HepG2 (cell line): Measurements from ENCODE around the gene FSCN2. TPM values are rescaled to one million over a fixed set of nuclear protein-coding genes. Genes with fewer than 3 reads are reported as not detected.

ENCODE experiments used
- ATAC-seq: fragments of 200-7000 bp; cut with Tn5 transposase; 3 replicates; pipeline ENCODE4 v1.9.1; 2020; ENCODE audit warnings: mild to moderate bottlenecking, moderate library complexity
- BruUV-seq: library from RNA; stranded (reverse); fragments of 400-500 nt; replicated peaks from 2 replicates; lab custom pipeline; 2021; lab: Mats Ljungman, UMichigan
- CTCF ChIA-PET: fragments of 300-600 bp; formaldehyde crosslinking; extraction: SDS; loops from one replicate; lab custom pipeline; 2021; ENCODE audit warnings: low total read pairs, inconsistent platforms, low intra/inter-chr PET ratio; lab: Yijun Ruan, JAX
- POLR2A ChIA-PET: fragments of 350-600 bp; sonication (Branson Sonifier 250); formaldehyde crosslinking; loops from one replicate; lab custom pipeline; 2020; ENCODE audit warnings: antibody characterized with exemption, inconsistent platforms; lab: Yijun Ruan, JAX
- DNase-seq: peaks from one replicate; pipeline ENCODE4 v3.0.0-alpha.2; 2015; ENCODE audit warnings: low spot score
- FAIRE-seq: peaks from 3 replicates; lab custom pipeline; 2011; peaks lifted over from hg19 to GRCh38; lab: Jason Lieb, UNC
- H2AFZ ChIP-seq: one replicate; pipeline ENCODE4 v1.6.1; 2011; ENCODE audit warnings: low read length, inconsistent platforms
- H3K27ac ChIP-seq: fragments of 300-600 bp; 3 replicates; pipeline ENCODE4 v1.8.0; 2011; ENCODE audit warnings: mixed run types, mild to moderate bottlenecking, mixed read lengths, low read length, inconsistent platforms; ENCODE audit not compliant: insufficient read depth; ENCODE audit errors: extremely low read length
- H3K27me3 ChIP-seq, 2 experiments: fragments of 200-600 bp in 1 of 2; 2 replicates in 1 of 2; 3 replicates in 1 of 2; pipeline versions ENCODE4 v1.6.0 to v1.8.0; 2011; ENCODE audit warnings: low read length in 2 of 2, mild to moderate bottlenecking in 2 of 2, moderate library complexity in 2 of 2, inconsistent platforms in 1 of 2; ENCODE audit not compliant: insufficient read depth in 2 of 2, control insufficient read depth in 1 of 2
- H3K36me3 ChIP-seq, 2 experiments: fragments of 200-600 bp in 1 of 2; replicated peaks in 1 of 2; 2 replicates in 1 of 2; 3 replicates in 1 of 2; pipeline versions ENCODE4 v1.5.1 to v1.8.0; 2011; ENCODE audit warnings: low read length in 2 of 2, inconsistent platforms in 1 of 2; ENCODE audit not compliant: insufficient read depth in 2 of 2, control insufficient read depth in 1 of 2
- H3K4me1 ChIP-seq: 2 replicates; pipeline ENCODE4 v1.5.1; 2012; ENCODE audit warnings: low read length, inconsistent platforms; ENCODE audit not compliant: insufficient read depth
- H3K4me2 ChIP-seq: 2 replicates; pipeline ENCODE4 v1.6.0; 2011; ENCODE audit warnings: low read depth, low read length, inconsistent platforms
- H3K4me3 ChIP-seq, 3 experiments: fragments of 200-600 bp in 1 of 3; sonication (generic), shearing (Covaris generic) in 1 of 3; replicated peaks in 1 of 3; 2 replicates each; pipeline ENCODE4 v1.5.1; 2011 to 2016; ENCODE audit warnings: low read length in 3 of 3, inconsistent platforms in 2 of 3, low read depth in 2 of 3, mild to moderate bottlenecking in 2 of 3, control low read depth in 1 of 3, mixed read lengths in 1 of 3; ENCODE audit not compliant: insufficient read depth in 1 of 3
- H3K79me2 ChIP-seq: one replicate; pipeline ENCODE4 v1.6.1; 2011; ENCODE audit warnings: low read length, inconsistent platforms; ENCODE audit not compliant: insufficient read depth
- H3K9ac ChIP-seq: 2 replicates; pipeline ENCODE4 v1.6.0; 2011; ENCODE audit warnings: mild to moderate bottlenecking, low read depth, low read length, inconsistent platforms; ENCODE audit not compliant: insufficient read depth
- H3K9me3 ChIP-seq: 2 replicates; pipeline ENCODE4 v1.5.1; 2012; ENCODE audit warnings: mild to moderate bottlenecking, low read length
- H4K20me1 ChIP-seq: 2 replicates; pipeline ENCODE4 v1.6.0; 2011; ENCODE audit warnings: inconsistent platforms, mild to moderate bottlenecking, low read length, moderate library complexity; ENCODE audit not compliant: insufficient read depth
- ATF7 ChIP-seq, 2 experiments: fragments of 450-650 bp in 1 of 2; sonication (generic) in 1 of 2; formaldehyde crosslinking in 1 of 2; IDR thresholded peaks; 2 replicates each; pipeline versions ENCODE4 v1.4.0 to v1.6.1; 2016 to 2020; ENCODE audit warnings: antibody characterized with exemption in 1 of 2, mild to moderate bottlenecking in 1 of 2, missing genetic modification reagents in 1 of 2
- CREM ChIP-seq, 2 experiments: sonication (generic) in 1 of 2; formaldehyde crosslinking in 1 of 2; IDR thresholded peaks; 2 replicates each; pipeline versions ENCODE4 v1.4.0 to v1.6.1; 2016 to 2020; ENCODE audit warnings: antibody characterized with exemption in 1 of 2, mild to moderate bottlenecking in 1 of 2, missing genetic modification reagents in 1 of 2
- EEA1 ChIP-seq: sonication (generic); formaldehyde crosslinking; IDR thresholded peaks from 2 replicates; pipeline ENCODE4 v1.5.1; 2020; ENCODE audit warnings: mild to moderate bottlenecking, missing genetic modification reagents, borderline replicate concordance
- FIP1L1 ChIP-seq: fragments of 200-400 bp; formaldehyde crosslinking; IDR thresholded peaks from 2 replicates; pipeline ENCODE4 v1.6.1; 2018; ENCODE audit warnings: low read depth, mild to moderate bottlenecking, low read length, moderate library complexity, borderline replicate concordance; ENCODE audit not compliant: insufficient read depth
- FOSL1 ChIP-seq: sonication (generic); formaldehyde crosslinking; IDR thresholded peaks from 2 replicates; pipeline ENCODE4 v1.9.0; 2021; ENCODE audit warnings: missing genetic modification reagents, borderline replicate concordance
- FOXA1 ChIP-seq, 2 experiments: fragments of 450-650 bp in 1 of 2; sonication (generic) in 1 of 2; formaldehyde crosslinking in 1 of 2; IDR thresholded peaks; 2 replicates each; pipeline versions ENCODE4 v1.4.0 to v1.6.1; 2016 to 2020; ENCODE audit warnings: missing genetic modification reagents in 1 of 2
- SIX4 ChIP-seq: sonication (generic); formaldehyde crosslinking; IDR thresholded peaks from 2 replicates; pipeline ENCODE4 v1.4.0; 2020; ENCODE audit warnings: missing genetic modification reagents
- ZNF136 ChIP-seq: sonication (generic); formaldehyde crosslinking; IDR thresholded peaks from 2 replicates; pipeline ENCODE4 v1.8.1; 2022; ENCODE audit warnings: low read depth, mild to moderate bottlenecking, moderate library complexity, missing genetic modification reagents
- ZNF230 ChIP-seq: sonication (generic); formaldehyde crosslinking; IDR thresholded peaks from 2 replicates; pipeline ENCODE4 v1.4.0; 2020; ENCODE audit warnings: mild to moderate bottlenecking, missing genetic modification reagents
- ZNF607 ChIP-seq: sonication (generic); formaldehyde crosslinking; IDR thresholded peaks from 2 replicates; pipeline ENCODE4 v1.5.1; 2020; ENCODE audit warnings: missing genetic modification reagents, mild to moderate bottlenecking, borderline replicate concordance
- ZNF652 ChIP-seq: IDR thresholded peaks from 2 replicates; pipeline ENCODE4 v1.6.1; 2016; ENCODE audit warnings: low read depth, borderline replicate concordance
- ZNF724P ChIP-seq: sonication (generic); formaldehyde crosslinking; IDR thresholded peaks from 2 replicates; pipeline ENCODE4 v1.8.0; 2022; ENCODE audit warnings: missing genetic modification reagents, borderline replicate concordance
- ZNF747 ChIP-seq: sonication (generic); formaldehyde crosslinking; IDR thresholded peaks from 2 replicates; pipeline ENCODE4 v1.8.1; 2023; ENCODE audit warnings: missing genetic modification reagents, mild to moderate bottlenecking, borderline replicate concordance
- ZNF768 ChIP-seq: sonication (generic); formaldehyde crosslinking; IDR thresholded peaks from 2 replicates; pipeline ENCODE4 v1.4.0; 2020; ENCODE audit warnings: missing genetic modification reagents
- ZNF775 ChIP-seq: sonication (generic); formaldehyde crosslinking; IDR thresholded peaks from 2 replicates; pipeline ENCODE4 v1.4.0; 2020; ENCODE audit warnings: missing genetic modification reagents, mild to moderate bottlenecking, moderate library complexity, borderline replicate concordance
- ZNF891 ChIP-seq: sonication (generic); formaldehyde crosslinking; IDR thresholded peaks from 2 replicates; pipeline ENCODE4 v1.5.0; 2020; ENCODE audit warnings: mild to moderate bottlenecking, missing genetic modification reagents
- WGBS: methylation state at CpG from one replicate; pipeline ENCODE4 v1.1.6; 2017; ENCODE audit warnings: low lambda C conversion rate; 5-methylcytosine and 5-hydroxymethylcytosine counted together
- in situ Hi-C: cut with HindIII; loops from 2 replicates; pipeline ENCODE4 v1.10.0; 2017; ENCODE audit warnings: low pct_unique_long_range_greater_than_20kb; ENCODE audit not compliant: extremely low pct_ligation_motif_present
- intact Hi-C: fragments of 100-400 bp; cut with micrococcal nuclease; formaldehyde crosslinking; loops from one replicate; pipeline ENCODE4 v1.10.0; 2022; ENCODE audit not compliant: unreplicated experiment
- polyA plus RNA-seq, 8 experiments: library from polyadenylated mRNA; depleted of rRNA in 3 of 8; stranded (reverse) in 7 of 8; unstranded in 1 of 8; fragments of >200 nt; fragmentation: Illumina TruSeq in 4 of 8; extraction: Trizol in 4 of 8; gene quantifications; 2 replicates each; pipeline versions ENCODE4 v1.2.1 to v1.2.3, GENCODE V29; 2011 to 2016; ENCODE audit warnings: low read depth in 4 of 8, missing spikeins in 1 of 8, mixed read lengths in 1 of 8; ENCODE audit not compliant: insufficient read depth in 1 of 8
- total RNA-seq, 5 experiments: library from RNA; depleted of rRNA; stranded (reverse); fragments of >200 nt; fragmentation: Illumina TruSeq; extraction: Trizol; gene quantifications; 2 replicates each; pipeline ENCODE4 v1.2.3, GENCODE V29; 2016; ENCODE audit warnings: low read depth in 1 of 5
- TF ChIP-seq, protein P1 (sequence below): sonication (generic); formaldehyde crosslinking; IDR thresholded peaks from 2 replicates; pipeline ENCODE4 v1.4.0; 2020; ENCODE audit warnings: missing genetic modification reagents
- TF ChIP-seq, protein P2 (sequence below): IDR thresholded peaks from 2 replicates; pipeline ENCODE4 v1.6.1; 2016; ENCODE audit warnings: missing genetic modification reagents, missing compliant biosample characterization
- TF ChIP-seq, protein P3 (sequence below): sonication (generic); formaldehyde crosslinking; IDR thresholded peaks from 2 replicates; pipeline ENCODE4 v1.4.0; 2020; ENCODE audit warnings: missing genetic modification reagents, borderline replicate concordance

FSCN2 gene
- total and polyA plus RNA-seq, 2 of the 13 experiments (the other 11 are each of a cell fraction or from before 2014, with no cell fraction given) = 0.09 TPM; not detected in 1

DNA sequence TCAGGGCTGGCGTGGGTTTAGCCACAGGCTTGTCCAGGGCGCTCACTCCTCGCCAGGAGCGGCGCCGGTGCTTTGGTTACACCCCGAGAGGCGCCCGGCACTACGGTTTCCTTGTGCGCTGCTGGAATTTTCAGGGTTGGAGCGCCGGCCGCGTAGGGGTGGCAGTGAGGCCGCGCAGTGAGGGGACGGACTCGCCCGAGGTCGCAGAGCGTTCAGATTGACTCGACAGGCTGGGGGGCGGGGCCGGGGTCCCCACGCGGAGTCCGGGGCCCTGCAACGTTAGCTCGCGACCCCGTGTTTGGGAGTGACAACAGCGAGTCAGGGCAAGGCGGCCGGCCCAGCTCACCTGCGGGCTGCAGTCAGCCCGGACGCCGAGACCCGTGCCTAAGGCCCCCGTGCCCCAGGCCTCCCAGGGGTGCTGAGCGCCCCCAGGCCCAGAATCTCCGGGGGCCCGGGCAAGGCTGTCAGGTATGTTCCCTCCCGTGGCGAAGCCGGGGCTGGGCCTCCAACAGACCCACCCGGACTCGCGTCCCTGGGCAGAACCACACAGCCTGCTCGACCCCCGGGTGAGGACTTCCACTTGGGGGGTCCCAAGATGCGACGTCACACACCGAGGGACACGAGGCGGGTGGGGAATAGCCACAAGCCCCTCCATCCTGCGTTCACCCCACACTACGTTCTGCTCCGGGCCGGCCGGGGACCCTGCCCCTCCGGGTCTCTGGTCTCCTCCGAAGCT is 14.3 kb upstream of the FSCN2 start:
- intact Hi-C loops = loop anchor here (10.0 kb wide), 1 partner anchor 119 kb away; the partner anchor contains the start of gene BAHCC1
- FAIRE-seq = no peak
- TF ChIP-seq ZNF747 (CRISPR knock-in tag) = peak; percentile 74
- TF ChIP-seq EEA1 (CRISPR knock-in tag) = peak; percentile 65; the same call in 1 of the 2 replicates
- no peak for TF ChIP-seq ATF7 (IDR thresholded peaks at IDR 0.05)
- no peak for TF ChIP-seq ATF7 (CRISPR knock-in tag; IDR thresholded peaks at IDR 0.05)
- TF ChIP-seq, protein P1, sequence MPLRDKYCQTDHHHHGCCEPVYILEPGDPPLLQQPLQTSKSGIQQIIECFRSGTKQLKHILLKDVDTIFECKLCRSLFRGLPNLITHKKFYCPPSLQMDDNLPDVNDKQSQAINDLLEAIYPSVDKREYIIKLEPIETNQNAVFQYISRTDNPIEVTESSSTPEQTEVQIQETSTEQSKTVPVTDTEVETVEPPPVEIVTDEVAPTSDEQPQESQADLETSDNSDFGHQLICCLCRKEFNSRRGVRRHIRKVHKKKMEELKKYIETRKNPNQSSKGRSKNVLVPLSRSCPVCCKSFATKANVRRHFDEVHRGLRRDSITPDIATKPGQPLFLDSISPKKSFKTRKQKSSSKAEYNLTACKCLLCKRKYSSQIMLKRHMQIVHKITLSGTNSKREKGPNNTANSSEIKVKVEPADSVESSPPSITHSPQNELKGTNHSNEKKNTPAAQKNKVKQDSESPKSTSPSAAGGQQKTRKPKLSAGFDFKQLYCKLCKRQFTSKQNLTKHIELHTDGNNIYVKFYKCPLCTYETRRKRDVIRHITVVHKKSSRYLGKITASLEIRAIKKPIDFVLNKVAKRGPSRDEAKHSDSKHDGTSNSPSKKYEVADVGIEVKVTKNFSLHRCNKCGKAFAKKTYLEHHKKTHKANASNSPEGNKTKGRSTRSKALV (CRISPR knock-in tag) = peak; percentile 90
- TF ChIP-seq ZNF230 (CRISPR knock-in tag) = no peak
- no peak for TF ChIP-seq ZNF136 (CRISPR knock-in tag)
- TF ChIP-seq ZNF775 (CRISPR knock-in tag) = no peak
- TF ChIP-seq ZNF652 = no peak
- TF ChIP-seq, protein P2, sequence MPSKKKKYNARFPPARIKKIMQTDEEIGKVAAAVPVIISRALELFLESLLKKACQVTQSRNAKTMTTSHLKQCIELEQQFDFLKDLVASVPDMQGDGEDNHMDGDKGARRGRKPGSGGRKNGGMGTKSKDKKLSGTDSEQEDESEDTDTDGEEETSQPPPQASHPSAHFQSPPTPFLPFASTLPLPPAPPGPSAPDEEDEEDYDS (CRISPR knock-in tag) = peak; percentile 7; the same call in 1 of the 2 replicates
- TF ChIP-seq ZNF724P (CRISPR knock-in tag) = no peak
- TF ChIP-seq ZNF768 = peak; percentile 69
- TF ChIP-seq FIP1L1 = 0 out of 2 replicates have a peak, but pooled peaks have one; percentile 30
- TF ChIP-seq ZNF891 (CRISPR knock-in tag) = no peak
- no peak for TF ChIP-seq FOXA1 (IDR thresholded peaks at IDR 0.05)
- TF ChIP-seq FOXA1 (CRISPR knock-in tag; IDR thresholded peaks at IDR 0.05) = 0 out of 2 replicates have a peak, but pooled peaks have one; percentile 3
- no peak for TF ChIP-seq FOSL1 (CRISPR knock-in tag)
- TF ChIP-seq, protein P3, sequence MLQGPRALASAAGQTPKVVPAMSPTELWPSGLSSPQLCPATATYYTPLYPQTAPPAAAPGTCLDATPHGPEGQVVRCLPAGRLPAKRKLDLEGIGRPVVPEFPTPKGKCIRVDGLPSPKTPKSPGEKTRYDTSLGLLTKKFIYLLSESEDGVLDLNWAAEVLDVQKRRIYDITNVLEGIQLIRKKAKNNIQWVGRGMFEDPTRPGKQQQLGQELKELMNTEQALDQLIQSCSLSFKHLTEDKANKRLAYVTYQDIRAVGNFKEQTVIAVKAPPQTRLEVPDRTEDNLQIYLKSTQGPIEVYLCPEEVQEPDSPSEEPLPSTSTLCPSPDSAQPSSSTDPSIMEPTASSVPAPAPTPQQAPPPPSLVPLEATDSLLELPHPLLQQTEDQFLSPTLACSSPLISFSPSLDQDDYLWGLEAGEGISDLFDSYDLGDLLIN (CRISPR knock-in tag) = no peak
- TF ChIP-seq SIX4 (CRISPR knock-in tag) = no peak
- TF ChIP-seq ZNF607 = no peak
- 0 out of 2 replicates have a peak, but pooled peaks have one; percentile 25 for TF ChIP-seq CREM (IDR thresholded peaks at IDR 0.05)
- no peak for TF ChIP-seq CREM (CRISPR knock-in tag; IDR thresholded peaks at IDR 0.05)

More for the DNA sequence above, 14.3 kb upstream of the FSCN2 start:
- Histone ChIP-seq H3K9me3 (no peaks in the 10 kb centered on the region), H3K9ac (peak overlapping the region; percentile 99), H3K4me3 (peak overlapping the region; percentile 54 to 88 (median 75)), H3K4me2 (peak overlapping the region; percentile 97), H3K36me3 (peaks cover 14 to 23% of the 10 kb centered on the region in 2 experiments), H3K27ac (peak overlapping the region; percentile 86), H3K27me3 (no peaks in the 10 kb centered on the region; a peak in 1 of 5 replicates), H4K20me1 (peaks cover 34% of the 10 kb centered on the region), H2AFZ (no peak overlapping the region), H3K4me1 (peaks cover 55% of the 10 kb centered on the region), H3K79me2 (peaks cover 26% of the 10 kb centered on the region)
- BruUV-seq = TSS peak; percentile 37
- DNase-seq (peak; percentile 72), ATAC-seq (peak; percentile 60)
- under 1% methylated on average over 33 of the region's 64 CpGs for WGBS
- in situ Hi-C loops = no loop called here
- ChIA-PET CTCF (no interaction called here), POLR2A (interaction anchor here (0.6 to 4.3 kb wide), 12 partner anchors 10 to 291 kb away, joined by 3 to 27 read pairs (median 4); partner anchors contain the start of genes BAHCC1, CEP131, FAAP100 and NDUFAF8)
